ENCODE measurements around the gene CFAP54.
"Not testable (repeated sequence)": the region's sequence is repeated elsewhere in the genome, so short reads cannot be mapped to it uniquely, and the experiment has no call there.

CFAP54 gene

GRCh38 chr12:96510306-96510764, 21.0 kb downstream of the CFAP54 start:
- DNase-seq (ENCODE audit: low read depth in 2 of 2, low spot score in 1 of 2) = no peak

- DNase-seq (ENCODE audit: low read depth in 2 of 2, low spot score in 1 of 2) = no peak
Measured at GRCh38 chr12:96513166-96513565, 23.8 kb downstream of the CFAP54 start.

GRCh38 chr12:96513681-96514080, 24.3 kb downstream of the CFAP54 start:
- no peak for DNase-seq (ENCODE audit: low read depth in 2 of 2, low spot score in 1 of 2)

- DNase-seq (ENCODE audit: low read depth in 2 of 2, low spot score in 1 of 2) = no peak
Measured at GRCh38 chr12:96514328-96514727, 25.0 kb downstream of the CFAP54 start.

- peak; percentile 74 to 78 for DNase-seq (ENCODE audit: low read depth in 2 of 2, low spot score in 1 of 2)
Measured at GRCh38 chr12:96516472-96517430, 27.4 kb downstream of the CFAP54 start.

- no peak for DNase-seq (ENCODE audit: low read depth in 2 of 2, low spot score in 1 of 2)
Measured at GRCh38 chr12:96520767-96521166, 31.4 kb downstream of the CFAP54 start.

GRCh38 chr12:96521895-96522682, 32.7 kb downstream of the CFAP54 start:
- DNase-seq (ENCODE audit: low read depth in 2 of 2, low spot score in 1 of 2) = no peak

- DNase-seq (ENCODE audit: low read depth in 2 of 2, low spot score in 1 of 2) = no peak
Measured at GRCh38 chr12:96522690-96523089, 33.3 kb downstream of the CFAP54 start.

GRCh38 chr12:96526110-96526509, 36.7 kb downstream of the CFAP54 start:
- DNase-seq (ENCODE audit: low read depth in 2 of 2, low spot score in 1 of 2) = no peak

- no peak for DNase-seq (ENCODE audit: low read depth in 2 of 2, low spot score in 1 of 2)
Measured at GRCh38 chr12:96529912-96530311, 40.5 kb downstream of the CFAP54 start.

GRCh38 chr12:96534339-96534738, 45.0 kb downstream of the CFAP54 start:
- no peak for DNase-seq (ENCODE audit: low read depth in 2 of 2, low spot score in 1 of 2)

- DNase-seq (ENCODE audit: low read depth in 2 of 2, low spot score in 1 of 2) = no peak
Measured at GRCh38 chr12:96548384-96548783, 59.0 kb downstream of the CFAP54 start.

GRCh38 chr12:96549341-96549740, 60.0 kb downstream of the CFAP54 start:
- no peak for DNase-seq (ENCODE audit: low read depth in 2 of 2, low spot score in 1 of 2)

GRCh38 chr12:96570579-96570978, 81.2 kb downstream of the CFAP54 start:
- DNase-seq (ENCODE audit: low read depth in 2 of 2, low spot score in 1 of 2) = no peak

- no peak for DNase-seq (ENCODE audit: low read depth in 2 of 2, low spot score in 1 of 2)
Measured at GRCh38 chr12:96571101-96571862, 81.9 kb downstream of the CFAP54 start.

GRCh38 chr12:96578526-96579125, 89.2 kb downstream of the CFAP54 start:
- DNase-seq (ENCODE audit: low read depth in 2 of 2, low spot score in 1 of 2) = no peak

- DNase-seq (ENCODE audit: low read depth in 2 of 2, low spot score in 1 of 2) = no peak
Measured at GRCh38 chr12:96585977-96586376, 96.6 kb downstream of the CFAP54 start.

GRCh38 chr12:96587691-96588090, 98.3 kb downstream of the CFAP54 start:
- DNase-seq (ENCODE audit: low read depth in 2 of 2, low spot score in 1 of 2) = no peak

- no peak for DNase-seq (ENCODE audit: low read depth in 2 of 2, low spot score in 1 of 2)
Measured at GRCh38 chr12:96590970-96591369, 101.6 kb downstream of the CFAP54 start.

- DNase-seq (ENCODE audit: low read depth in 2 of 2, low spot score in 1 of 2) = not testable (repeated sequence)
Measured at GRCh38 chr12:96604374-96604773, 115.0 kb downstream of the CFAP54 start.

GRCh38 chr12:96605684-96606083, 116.3 kb downstream of the CFAP54 start:
- DNase-seq (ENCODE audit: low read depth in 2 of 2, low spot score in 1 of 2) = no peak

Data from stimulated activated CD8-positive, alpha-beta memory T cell treated with anti-CD3 and anti-CD28 coated beads, Interleukin-4, amount 100 ng/mL, for 1 hour (primary cell).